ENCODE measurements around the gene BCL10. TPM values are rescaled to one million over a fixed set of nuclear protein-coding genes. Genes with fewer than 3 reads are reported as not detected.

The BCL10 gene
- total and polyA plus RNA-seq, 2 donors = 14.9 to 17.6 TPM

- peak in 1 of 9 donors; percentile 31 for DNase-seq (ENCODE audit: low read depth in 6 of 9, low spot score in 9 of 9)
- 18% methylated on average over 2 of the region's 2 CpGs for WGBS
- H3K36me3 ChIP-seq (ENCODE audit: control insufficient read depth in 2 of 2, insufficient read depth in 2 of 2, low read length in 1 of 2) = no peaks in the 10 kb centered on the region
- H3K27me3 ChIP-seq (ENCODE audit: control insufficient read depth in 2 of 2, insufficient read depth in 1 of 2, low read length in 1 of 2) = peaks cover 0 to 4% of the 10 kb centered on the region in 2 donors
- H3K9me3 ChIP-seq (ENCODE audit: control insufficient read depth in 2 of 2, insufficient read depth in 1 of 2, low read length in 1 of 2) = peaks cover 0 to 8% of the 10 kb centered on the region in 2 donors
- H3K4me3 ChIP-seq (ENCODE audit: low read length in 2 of 2) = no peak overlapping the region
- H3K27ac ChIP-seq (ENCODE audit: low read depth in 1 of 2, low read length in 1 of 2) = no peak overlapping the region
- H3K4me1 ChIP-seq (ENCODE audit: control insufficient read depth in 2 of 2, insufficient read depth in 2 of 2, low read length in 2 of 2) = peaks cover 2 to 4% of the 10 kb centered on the region in 2 donors
These were observed 2.5 kb upstream of the BCL10 start for GRCh38 chr1:85278853-85279314.

DNA sequence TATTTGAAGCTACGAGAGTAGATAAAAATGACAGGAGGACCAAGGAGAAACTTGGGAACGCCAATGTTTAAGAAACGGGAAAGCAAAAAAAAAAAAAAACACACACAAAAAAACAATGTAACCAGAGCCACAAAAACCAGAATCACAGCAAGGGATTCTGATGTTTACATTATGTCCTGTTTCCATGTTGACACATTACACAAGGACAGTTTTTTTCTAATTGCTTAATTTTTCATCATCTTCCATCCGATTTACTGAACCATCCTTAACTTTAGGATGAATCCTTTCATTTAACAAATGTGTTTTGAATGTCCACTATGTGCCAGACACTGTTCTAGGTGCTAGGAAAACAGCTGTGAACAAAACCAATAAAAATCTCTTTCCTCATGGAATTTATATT, 1.4 kb upstream of the BCL10 start:
- Histone ChIP-seq H3K9me3 (ENCODE audit: control insufficient read depth in 2 of 2, insufficient read depth in 1 of 2, low read length in 1 of 2) (peaks cover 0 to 3% of the 10 kb centered on the region in 2 donors), H3K4me1 (ENCODE audit: control insufficient read depth in 2 of 2, insufficient read depth in 2 of 2, low read length in 2 of 2) (peaks cover 2 to 4% of the 10 kb centered on the region in 2 donors), H3K36me3 (ENCODE audit: control insufficient read depth in 2 of 2, insufficient read depth in 2 of 2, low read length in 1 of 2) (no peaks in the 10 kb centered on the region), H3K27ac (ENCODE audit: low read depth in 1 of 2, low read length in 1 of 2) (no peak overlapping the region), H3K4me3 (ENCODE audit: low read length in 2 of 2) (no peak overlapping the region), H3K27me3 (ENCODE audit: control insufficient read depth in 2 of 2, insufficient read depth in 1 of 2, low read length in 1 of 2) (peaks cover 0 to 4% of the 10 kb centered on the region in 2 donors)
- no peak for DNase-seq (ENCODE audit: low read depth in 6 of 9, low spot score in 9 of 9)
- WGBS = 97% methylated on average over 4 of the region's 4 CpGs

- H3K4me1 ChIP-seq (ENCODE audit: control insufficient read depth in 2 of 2, insufficient read depth in 2 of 2, low read length in 2 of 2) = peaks cover 2 to 4% of the 10 kb centered on the region in 2 donors
- H3K36me3 ChIP-seq (ENCODE audit: control insufficient read depth in 2 of 2, insufficient read depth in 2 of 2, low read length in 1 of 2) = peaks cover 0 to under 1% of the 10 kb centered on the region in 2 donors
- WGBS = 71% methylated on average over 11 of the region's 11 CpGs
- H3K4me3 ChIP-seq (ENCODE audit: low read length in 2 of 2) = peak overlapping the region; percentile 64 to 96
- H3K27ac ChIP-seq (ENCODE audit: low read depth in 1 of 2, low read length in 1 of 2) = peak overlapping the region; percentile 82 to 94
- peaks cover 0 to 3% of the 10 kb centered on the region in 2 donors for H3K9me3 ChIP-seq (ENCODE audit: control insufficient read depth in 2 of 2, insufficient read depth in 1 of 2, low read length in 1 of 2)
- H3K27me3 ChIP-seq (ENCODE audit: control insufficient read depth in 2 of 2, insufficient read depth in 1 of 2, low read length in 1 of 2) = peaks cover 0 to 4% of the 10 kb centered on the region in 2 donors
- no peak for DNase-seq (ENCODE audit: low read depth in 6 of 9, low spot score in 9 of 9)
These were observed 677 bp upstream of the BCL10 start for GRCh38 chr1:85276978-85277639.

- Histone ChIP-seq H3K9me3 (ENCODE audit: control insufficient read depth in 2 of 2, insufficient read depth in 1 of 2, low read length in 1 of 2) (peaks cover 0 to 3% of the 10 kb centered on the region in 2 donors), H3K36me3 (ENCODE audit: control insufficient read depth in 2 of 2, insufficient read depth in 2 of 2, low read length in 1 of 2) (peaks cover 3 to 8% of the 10 kb centered on the region in 2 donors), H3K27ac (ENCODE audit: low read depth in 1 of 2, low read length in 1 of 2) (peak overlapping the region; percentile 94 to 97), H3K4me3 (ENCODE audit: low read length in 2 of 2) (peak overlapping the region; percentile 64 to 96), H3K27me3 (ENCODE audit: control insufficient read depth in 2 of 2, insufficient read depth in 1 of 2, low read length in 1 of 2) (peaks cover 0 to 4% of the 10 kb centered on the region in 2 donors), H3K4me1 (ENCODE audit: control insufficient read depth in 2 of 2, insufficient read depth in 2 of 2, low read length in 2 of 2) (peaks cover 2 to 4% of the 10 kb centered on the region in 2 donors)
- WGBS = 3% methylated on average over 13 of the region's 13 CpGs
- DNase-seq (ENCODE audit: low read depth in 6 of 9, low spot score in 9 of 9) = peak in 1 of 9 donors; percentile 25
These were observed 674 bp downstream of the BCL10 start for GRCh38 chr1:85275701-85276214.

GRCh38 chr1:85274969-85275453, 1.4 kb downstream of the BCL10 start:
- peaks cover 6 to 16% of the 10 kb centered on the region in 2 donors for H3K36me3 ChIP-seq (ENCODE audit: control insufficient read depth in 2 of 2, insufficient read depth in 2 of 2, low read length in 1 of 2)
- H3K4me1 ChIP-seq (ENCODE audit: control insufficient read depth in 2 of 2, insufficient read depth in 2 of 2, low read length in 2 of 2) = peaks cover 2 to 4% of the 10 kb centered on the region in 2 donors
- H3K4me3 ChIP-seq (ENCODE audit: low read length in 2 of 2) = peak overlapping the region; percentile 64 to 96
- H3K27ac ChIP-seq (ENCODE audit: low read depth in 1 of 2, low read length in 1 of 2) = peak overlapping the region in 1 of 2 donors; percentile 94
- H3K27me3 ChIP-seq (ENCODE audit: control insufficient read depth in 2 of 2, insufficient read depth in 1 of 2, low read length in 1 of 2) = peaks cover 0 to 4% of the 10 kb centered on the region in 2 donors
- DNase-seq (ENCODE audit: low read depth in 6 of 9, low spot score in 9 of 9) = peak in 1 of 9 donors; percentile 14
- H3K9me3 ChIP-seq (ENCODE audit: control insufficient read depth in 2 of 2, insufficient read depth in 1 of 2, low read length in 1 of 2) = peaks cover 0 to 3% of the 10 kb centered on the region in 2 donors
- 100% methylated on average over 1 of the region's 1 CpG for WGBS

DNA sequence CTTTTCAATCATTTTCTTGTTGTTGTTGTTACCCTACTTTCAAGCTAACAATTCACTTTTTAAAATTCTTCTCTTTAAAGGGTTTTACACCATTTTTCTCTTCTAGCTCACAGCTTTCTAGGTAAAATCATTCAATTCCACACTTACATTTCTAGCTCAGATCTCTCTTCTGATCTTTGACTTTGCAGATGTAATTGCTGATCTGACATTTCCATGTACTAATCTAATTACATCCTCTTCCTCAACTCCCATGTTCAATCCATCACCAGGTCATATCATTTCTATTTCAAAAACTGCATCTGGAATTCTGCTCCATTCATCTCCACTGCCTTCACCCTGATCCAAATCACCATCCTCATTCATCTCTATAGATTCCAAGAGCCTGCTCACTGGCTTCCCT, 3.0 kb downstream of the BCL10 start:
- Histone ChIP-seq H3K9me3 (ENCODE audit: control insufficient read depth in 2 of 2, insufficient read depth in 1 of 2, low read length in 1 of 2) (peaks cover 0 to 3% of the 10 kb centered on the region in 2 donors), H3K4me3 (ENCODE audit: low read length in 2 of 2) (no peak overlapping the region), H3K27me3 (ENCODE audit: control insufficient read depth in 2 of 2, insufficient read depth in 1 of 2, low read length in 1 of 2) (no peaks in the 10 kb centered on the region), H3K27ac (ENCODE audit: low read depth in 1 of 2, low read length in 1 of 2) (no peak overlapping the region), H3K36me3 (ENCODE audit: control insufficient read depth in 2 of 2, insufficient read depth in 2 of 2, low read length in 1 of 2) (peaks cover 17 to 29% of the 10 kb centered on the region in 2 donors), H3K4me1 (ENCODE audit: control insufficient read depth in 2 of 2, insufficient read depth in 2 of 2, low read length in 2 of 2) (peaks cover 2 to 4% of the 10 kb centered on the region in 2 donors)
- DNase-seq (ENCODE audit: low read depth in 6 of 9, low spot score in 9 of 9) = no peak

DNA sequence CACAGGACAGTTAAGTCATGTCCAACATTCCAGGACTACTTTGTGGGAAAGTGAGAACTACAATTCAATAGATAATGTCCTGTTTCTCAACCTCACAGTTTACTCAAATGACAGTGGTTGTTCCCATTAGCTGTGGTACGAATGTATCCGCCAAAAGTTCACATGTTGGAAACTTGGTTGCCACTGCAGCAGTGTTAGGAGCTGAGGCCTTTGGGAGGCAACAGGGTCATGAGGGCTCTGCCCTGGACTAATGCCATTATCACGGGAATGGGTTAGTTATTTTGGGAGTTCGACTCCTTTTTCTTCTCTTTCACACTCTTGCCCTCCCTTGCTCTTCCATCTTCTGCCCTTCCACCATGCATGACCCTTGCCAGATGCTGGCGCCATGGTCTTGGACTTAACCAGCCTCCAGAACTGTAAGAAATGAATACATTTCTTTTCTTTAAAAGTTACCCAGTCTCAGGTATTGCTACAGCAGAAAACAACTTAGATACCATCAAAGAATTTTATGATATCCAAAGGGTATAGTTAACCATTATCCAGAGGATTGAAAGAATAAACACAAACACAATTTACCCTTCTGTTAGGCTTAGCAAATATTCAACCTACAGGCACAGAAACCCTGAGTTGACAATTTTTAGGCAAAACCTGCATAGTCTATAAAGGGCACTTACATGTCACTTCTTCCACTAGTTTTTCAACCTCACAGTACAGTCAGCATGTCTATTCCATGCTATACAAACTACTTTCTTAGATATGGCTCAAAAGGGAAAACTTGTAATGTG, 7.4 kb downstream of the BCL10 start:
- Histone ChIP-seq H3K36me3 (ENCODE audit: control insufficient read depth in 2 of 2, insufficient read depth in 2 of 2, low read length in 1 of 2) (peaks cover 25 to 50% of the 10 kb centered on the region in 2 donors), H3K9me3 (ENCODE audit: control insufficient read depth in 2 of 2, insufficient read depth in 1 of 2, low read length in 1 of 2) (no peaks in the 10 kb centered on the region), H3K27ac (ENCODE audit: low read depth in 1 of 2, low read length in 1 of 2) (no peak overlapping the region), H3K4me3 (ENCODE audit: low read length in 2 of 2) (no peak overlapping the region), H3K27me3 (ENCODE audit: control insufficient read depth in 2 of 2, insufficient read depth in 1 of 2, low read length in 1 of 2) (no peaks in the 10 kb centered on the region), H3K4me1 (ENCODE audit: control insufficient read depth in 2 of 2, insufficient read depth in 2 of 2, low read length in 2 of 2) (no peaks in the 10 kb centered on the region)
- WGBS = 97% methylated on average over 5 of the region's 5 CpGs
- no peak for DNase-seq (ENCODE audit: low read depth in 6 of 9, low spot score in 9 of 9)

GRCh38 chr1:85267313-85267712, 9.1 kb downstream of the BCL10 start:
- no peak for DNase-seq (ENCODE audit: low read depth in 6 of 9, low spot score in 9 of 9)
- Histone ChIP-seq H3K4me1 (ENCODE audit: control insufficient read depth in 2 of 2, insufficient read depth in 2 of 2, low read length in 2 of 2) (no peaks in the 10 kb centered on the region), H3K9me3 (ENCODE audit: control insufficient read depth in 2 of 2, insufficient read depth in 1 of 2, low read length in 1 of 2) (no peaks in the 10 kb centered on the region), H3K27ac (ENCODE audit: low read depth in 1 of 2, low read length in 1 of 2) (no peak overlapping the region), H3K4me3 (ENCODE audit: low read length in 2 of 2) (no peak overlapping the region), H3K36me3 (ENCODE audit: control insufficient read depth in 2 of 2, insufficient read depth in 2 of 2, low read length in 1 of 2) (peaks cover 25 to 53% of the 10 kb centered on the region in 2 donors), H3K27me3 (ENCODE audit: control insufficient read depth in 2 of 2, insufficient read depth in 1 of 2, low read length in 1 of 2) (no peaks in the 10 kb centered on the region)
- WGBS = 97% methylated on average over 2 of the region's 2 CpGs

DNA sequence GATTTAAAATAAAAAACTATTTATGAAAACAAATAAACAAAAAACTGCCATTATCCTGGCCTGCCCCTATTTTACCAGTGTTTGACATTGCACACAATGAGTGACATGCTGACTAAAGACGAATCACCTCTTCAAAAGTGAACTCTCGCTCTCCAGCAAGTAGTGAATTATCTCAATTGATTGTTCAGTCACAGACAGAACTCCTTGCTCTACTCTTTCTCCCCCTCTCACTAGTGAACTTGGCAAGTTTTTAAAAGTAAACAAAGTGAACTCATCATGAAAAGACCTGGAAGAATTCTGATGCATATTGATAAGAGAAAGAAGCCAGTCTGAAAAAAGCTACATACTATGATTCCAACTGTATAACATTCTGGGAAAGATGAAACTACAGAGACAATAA, 12.3 kb downstream of the BCL10 start:
- H3K4me1 ChIP-seq (ENCODE audit: control insufficient read depth in 2 of 2, insufficient read depth in 2 of 2, low read length in 2 of 2) = peaks cover 0 to 4% of the 10 kb centered on the region in 2 donors
- 97% methylated on average over 2 of the region's 2 CpGs for WGBS
- H3K27ac ChIP-seq (ENCODE audit: low read depth in 1 of 2, low read length in 1 of 2) = no peak overlapping the region
- H3K27me3 ChIP-seq (ENCODE audit: control insufficient read depth in 2 of 2, insufficient read depth in 1 of 2, low read length in 1 of 2) = no peaks in the 10 kb centered on the region
- H3K36me3 ChIP-seq (ENCODE audit: control insufficient read depth in 2 of 2, insufficient read depth in 2 of 2, low read length in 1 of 2) = peaks cover 13 to 31% of the 10 kb centered on the region in 2 donors
- H3K9me3 ChIP-seq (ENCODE audit: control insufficient read depth in 2 of 2, insufficient read depth in 1 of 2, low read length in 1 of 2) = no peaks in the 10 kb centered on the region
- DNase-seq (ENCODE audit: low read depth in 6 of 9, low spot score in 9 of 9) = no peak
- H3K4me3 ChIP-seq (ENCODE audit: low read length in 2 of 2) = no peak overlapping the region

All from thymus (tissue), 11 donors.